Measurements from ENCODE around the gene MYO1A. TPM values are rescaled to one million over a fixed set of nuclear protein-coding genes. Genes with fewer than 3 reads are reported as not detected.
A peak's percentile ranks its signal among the peaks of the same experiment; 100 is the strongest.

Gene MYO1A
- total and polyA plus RNA-seq, 2 of the 13 experiments (the other 11 are each of a cell fraction or from before 2014, with no cell fraction given), result 5.3 to 6.0 TPM

- TF ChIP-seq, protein P1, sequence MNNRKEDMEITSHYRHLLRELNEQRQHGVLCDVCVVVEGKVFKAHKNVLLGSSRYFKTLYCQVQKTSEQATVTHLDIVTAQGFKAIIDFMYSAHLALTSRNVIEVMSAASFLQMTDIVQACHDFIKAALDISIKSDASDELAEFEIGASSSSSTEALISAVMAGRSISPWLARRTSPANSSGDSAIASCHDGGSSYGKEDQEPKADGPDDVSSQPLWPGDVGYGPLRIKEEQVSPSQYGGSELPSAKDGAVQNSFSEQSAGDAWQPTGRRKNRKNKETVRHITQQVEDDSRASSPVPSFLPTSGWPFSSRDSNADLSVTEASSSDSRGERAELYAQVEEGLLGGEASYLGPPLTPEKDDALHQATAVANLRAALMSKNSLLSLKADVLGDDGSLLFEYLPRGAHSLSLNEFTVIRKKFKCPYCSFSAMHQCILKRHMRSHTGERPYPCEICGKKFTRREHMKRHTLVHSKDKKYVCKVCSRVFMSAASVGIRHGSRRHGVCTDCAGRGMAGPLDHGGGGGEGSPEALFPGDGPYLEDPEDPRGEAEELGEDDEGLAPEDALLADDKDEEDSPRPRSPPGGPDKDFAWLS (CRISPR knock-in tag; IDR thresholded peaks at IDR 0.05; ENCODE audit: borderline replicate concordance), result no peak
- TF ChIP-seq ZNF232 (CRISPR knock-in tag; IDR thresholded peaks at IDR 0.05; ENCODE audit: borderline replicate concordance) (no peak), ZNF83 (CRISPR knock-in tag; IDR thresholded peaks at IDR 0.05; ENCODE audit: borderline replicate concordance) (no peak), CBX1 (IDR thresholded peaks at IDR 0.05; ENCODE audit: low read depth) (no peak), PLSCR1 (CRISPR knock-in tag; IDR thresholded peaks at IDR 0.05; ENCODE audit: borderline replicate concordance) (no peak), ZNF362 (CRISPR knock-in tag; IDR thresholded peaks at IDR 0.05; ENCODE audit: borderline replicate concordance) (0 out of 2 replicates have a peak, but pooled peaks have one; percentile 38), ZNF296 (CRISPR knock-in tag; conservative IDR thresholded peaks at IDR 0.05) (no peak), JARID2 (CRISPR knock-in tag; IDR thresholded peaks at IDR 0.05; ENCODE audit: insufficient replicate concordance) (no peak), ZNF530 (CRISPR knock-in tag; IDR thresholded peaks at IDR 0.05; ENCODE audit: low read depth) (no peak), SAFB2 (CRISPR knock-in tag; IDR thresholded peaks at IDR 0.05; ENCODE audit: borderline replicate concordance, low read depth) (no peak), JUNB (CRISPR knock-in tag; IDR thresholded peaks at IDR 0.05; ENCODE audit: borderline replicate concordance) (no peak), HMGXB4 (CRISPR knock-in tag; IDR thresholded peaks at IDR 0.05; ENCODE audit: borderline replicate concordance in 1 of 2, low read depth in 1 of 2) (peak; percentile 88 to 90), ZNF101 (CRISPR knock-in tag; IDR thresholded peaks at IDR 0.05; ENCODE audit: borderline replicate concordance, low read depth) (no peak), ZNF75D (CRISPR knock-in tag; IDR thresholded peaks at IDR 0.05; ENCODE audit: borderline replicate concordance) (no peak), ZNF3 (CRISPR knock-in tag; IDR thresholded peaks at IDR 0.05) (no peak), ZNF788 (CRISPR knock-in tag; IDR thresholded peaks at IDR 0.05; ENCODE audit: borderline replicate concordance) (peak; percentile 57; the same call in 1 of the 2 replicates), HOXD1 (CRISPR knock-in tag; IDR thresholded peaks at IDR 0.05) (peak; percentile 20; the same call in 1 of the 2 replicates), TRIM22 (IDR thresholded peaks at IDR 0.05) (no peak), NR2F1 (CRISPR knock-in tag; IDR thresholded peaks at IDR 0.05) (peak; percentile 99)
- TF ChIP-seq, protein P2, sequence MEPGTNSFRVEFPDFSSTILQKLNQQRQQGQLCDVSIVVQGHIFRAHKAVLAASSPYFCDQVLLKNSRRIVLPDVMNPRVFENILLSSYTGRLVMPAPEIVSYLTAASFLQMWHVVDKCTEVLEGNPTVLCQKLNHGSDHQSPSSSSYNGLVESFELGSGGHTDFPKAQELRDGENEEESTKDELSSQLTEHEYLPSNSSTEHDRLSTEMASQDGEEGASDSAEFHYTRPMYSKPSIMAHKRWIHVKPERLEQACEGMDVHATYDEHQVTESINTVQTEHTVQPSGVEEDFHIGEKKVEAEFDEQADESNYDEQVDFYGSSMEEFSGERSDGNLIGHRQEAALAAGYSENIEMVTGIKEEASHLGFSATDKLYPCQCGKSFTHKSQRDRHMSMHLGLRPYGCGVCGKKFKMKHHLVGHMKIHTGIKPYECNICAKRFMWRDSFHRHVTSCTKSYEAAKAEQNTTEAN (CRISPR knock-in tag; conservative IDR thresholded peaks at IDR 0.05), result no peak
These were observed 48.5 kb downstream of the MYO1A start (continued) for GRCh38 chr12:57001448-57001906.

All from HepG2 (cell line).